Esophagus muscularis mucosa (tissue), 4 donors: ENCODE results near the gene LCP2.

ENCODE experiments used
- EP300 ChIP-seq: sonication (generic); formaldehyde crosslinking; IDR thresholded peaks from one replicate; pipeline ENCODE4 v1.6.1; 2017; ENCODE audit warnings: antibody characterized with exemption
- POLR2AphosphoS5 ChIP-seq, 2 donors: sonication (generic); formaldehyde crosslinking; IDR thresholded peaks; one replicate each; pipeline ENCODE4 v1.6.1; 2017; ENCODE audit warnings: antibody characterized with exemption in 2 of 2
- TF ChIP-seq, protein P1 (sequence below), 3 experiments: fragments of 200-600 bp in 2 of 3; fragments of 450-650 bp in 1 of 3; sonication (generic) in 2 of 3; IDR thresholded peaks; one replicate each; pipeline ENCODE4 v1.5.1; 2017 to 2019; ENCODE audit warnings: antibody characterized with exemption in 3 of 3, mild to moderate bottlenecking in 2 of 3, moderate library complexity in 1 of 3

- TF ChIP-seq, protein P1, sequence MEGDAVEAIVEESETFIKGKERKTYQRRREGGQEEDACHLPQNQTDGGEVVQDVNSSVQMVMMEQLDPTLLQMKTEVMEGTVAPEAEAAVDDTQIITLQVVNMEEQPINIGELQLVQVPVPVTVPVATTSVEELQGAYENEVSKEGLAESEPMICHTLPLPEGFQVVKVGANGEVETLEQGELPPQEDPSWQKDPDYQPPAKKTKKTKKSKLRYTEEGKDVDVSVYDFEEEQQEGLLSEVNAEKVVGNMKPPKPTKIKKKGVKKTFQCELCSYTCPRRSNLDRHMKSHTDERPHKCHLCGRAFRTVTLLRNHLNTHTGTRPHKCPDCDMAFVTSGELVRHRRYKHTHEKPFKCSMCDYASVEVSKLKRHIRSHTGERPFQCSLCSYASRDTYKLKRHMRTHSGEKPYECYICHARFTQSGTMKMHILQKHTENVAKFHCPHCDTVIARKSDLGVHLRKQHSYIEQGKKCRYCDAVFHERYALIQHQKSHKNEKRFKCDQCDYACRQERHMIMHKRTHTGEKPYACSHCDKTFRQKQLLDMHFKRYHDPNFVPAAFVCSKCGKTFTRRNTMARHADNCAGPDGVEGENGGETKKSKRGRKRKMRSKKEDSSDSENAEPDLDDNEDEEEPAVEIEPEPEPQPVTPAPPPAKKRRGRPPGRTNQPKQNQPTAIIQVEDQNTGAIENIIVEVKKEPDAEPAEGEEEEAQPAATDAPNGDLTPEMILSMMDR (IDR thresholded peaks at IDR 0.05), result no peak
- TF ChIP-seq POLR2AphosphoS5 (IDR thresholded peaks at IDR 0.05), result no peak
- TF ChIP-seq EP300, result no peak
Observed at GRCh38 chr5:170249355-170249754, 48.2 kb downstream of the LCP2 start.
